H9 (cell line): ENCODE measurements around the gene TK1. TPM values are rescaled to one million over a fixed set of nuclear protein-coding genes. Genes with fewer than 3 reads are reported as not detected.

Experiments used
- DNase-seq: peaks from one replicate; pipeline ENCODE4 v3.0.0-alpha.2; 2017
- H2AFZ ChIP-seq: one replicate; pipeline ENCODE4 v1.6.1; 2013; ENCODE audit warnings: mild to moderate bottlenecking, low read length, control low read depth, moderate library complexity
- H2AK5ac ChIP-seq: 2 replicates; pipeline ENCODE4 v1.6.1; 2013; ENCODE audit warnings: low read length, control low read depth, mixed read lengths; ENCODE audit not compliant: insufficient read length
- H2BK120ac ChIP-seq: one replicate; pipeline ENCODE4 v1.6.1; 2013; ENCODE audit warnings: low read depth, mild to moderate bottlenecking, low read length, control low read depth, inconsistent platforms; ENCODE audit not compliant: poor library complexity, severe bottlenecking
- H2BK12ac ChIP-seq: 2 replicates; pipeline ENCODE4 v1.6.1; 2013; ENCODE audit warnings: low read length, control low read depth, mixed read lengths, low read depth; ENCODE audit not compliant: insufficient read length
- H2BK15ac ChIP-seq: 2 replicates; pipeline ENCODE4 v1.6.1; 2013; ENCODE audit warnings: low read depth, low read length, control low read depth
- H2BK20ac ChIP-seq: one replicate; pipeline ENCODE4 v1.6.1; 2013; ENCODE audit warnings: low read depth, mild to moderate bottlenecking, low read length, control low read depth, inconsistent platforms; ENCODE audit not compliant: poor library complexity, severe bottlenecking
- H2BK5ac ChIP-seq: 2 replicates; pipeline ENCODE4 v1.6.1; 2013; ENCODE audit warnings: low read length, control low read depth, mixed read lengths; ENCODE audit not compliant: insufficient read length
- H3K14ac ChIP-seq: 2 replicates; pipeline ENCODE4 v1.6.1; 2013; ENCODE audit warnings: low read length, control low read depth; ENCODE audit not compliant: insufficient read depth
- H3K18ac ChIP-seq: 2 replicates; pipeline ENCODE4 v1.6.1; 2013; ENCODE audit warnings: low read depth, mild to moderate bottlenecking, mixed read lengths, low read length, control low read depth; ENCODE audit not compliant: insufficient read length
- H3K23ac ChIP-seq: 2 replicates; pipeline ENCODE4 v1.6.1; 2013; ENCODE audit warnings: low read length, control low read depth, mixed read lengths, low read depth; ENCODE audit not compliant: insufficient read length
- H3K23me2 ChIP-seq: 2 replicates; pipeline ENCODE4 v1.6.1; 2013; ENCODE audit warnings: low read depth, mild to moderate bottlenecking, mixed read lengths, low read length, control low read depth; ENCODE audit not compliant: insufficient read length, poor library complexity, severe bottlenecking
- H3K27ac ChIP-seq: 2 replicates; pipeline ENCODE4 v1.5.1; 2013; ENCODE audit warnings: low read length, control low read depth, mixed read lengths, low read depth; ENCODE audit not compliant: insufficient read length
- H3K27me3 ChIP-seq: 2 replicates; pipeline ENCODE4 v1.6.1; 2013; ENCODE audit warnings: low read length, control low read depth, inconsistent platforms; ENCODE audit not compliant: insufficient read depth
- H3K4ac ChIP-seq: 2 replicates; pipeline ENCODE4 v1.6.1; 2013; ENCODE audit warnings: low read depth, mild to moderate bottlenecking, control low read depth, inconsistent platforms, low read length, moderate library complexity
- H3K4me1 ChIP-seq: 2 replicates; pipeline ENCODE4 v1.6.1; 2013; ENCODE audit warnings: low read length, control low read depth, inconsistent platforms; ENCODE audit not compliant: insufficient read depth
- H3K4me2 ChIP-seq: 2 replicates; pipeline ENCODE4 v1.6.1; 2013; ENCODE audit warnings: low read length, control low read depth, mixed read lengths; ENCODE audit not compliant: insufficient read length, insufficient read depth
- H3K56ac ChIP-seq: 2 replicates; pipeline ENCODE4 v1.6.1; 2013; ENCODE audit warnings: low read depth, mild to moderate bottlenecking, mixed read lengths, low read length, control low read depth; ENCODE audit not compliant: insufficient read length
- H3K79me1 ChIP-seq: 2 replicates; pipeline ENCODE4 v1.6.1; 2013; ENCODE audit warnings: low read depth, mild to moderate bottlenecking, moderate library complexity, low read length, control low read depth, inconsistent platforms; ENCODE audit not compliant: insufficient read depth, poor library complexity, severe bottlenecking
- H3K79me2 ChIP-seq: 2 replicates; pipeline ENCODE4 v1.6.1; 2013; ENCODE audit warnings: low read length, control low read depth, inconsistent platforms; ENCODE audit not compliant: insufficient read depth
- H3K9ac ChIP-seq: 2 replicates; pipeline ENCODE4 v1.6.1; 2013; ENCODE audit warnings: low read length, control low read depth, mixed read lengths; ENCODE audit not compliant: insufficient read length; ENCODE audit errors: extremely low read depth
- H3K9me3 ChIP-seq: one replicate; pipeline ENCODE4 v1.6.1; 2013; ENCODE audit warnings: low read depth, low read length, inconsistent platforms; ENCODE audit not compliant: control insufficient read depth
- H3T11ph ChIP-seq: one replicate; pipeline ENCODE4 v1.6.1; 2013; ENCODE audit warnings: mild to moderate bottlenecking, low read length, control low read depth, inconsistent platforms
- H4K20me1 ChIP-seq: one replicate; pipeline ENCODE4 v1.6.1; 2013; ENCODE audit not compliant: control insufficient read depth, insufficient read length, insufficient read depth
- H4K5ac ChIP-seq: 2 replicates; pipeline ENCODE4 v1.6.1; 2013; ENCODE audit warnings: low read depth, mild to moderate bottlenecking, mixed read lengths, low read length, control low read depth; ENCODE audit not compliant: insufficient read length
- H4K8ac ChIP-seq: replicated peaks from 2 replicates; pipeline ENCODE4 v1.6.1; 2013; ENCODE audit warnings: low read length, control low read depth, mixed read lengths, low read depth; ENCODE audit not compliant: insufficient read length
- H4K91ac ChIP-seq: 2 replicates; pipeline ENCODE4 v1.6.1; 2013; ENCODE audit warnings: low read depth, mild to moderate bottlenecking, moderate library complexity, mixed read lengths, low read length, control low read depth; ENCODE audit not compliant: insufficient read length
- H3K27ac Mint-ChIP-seq, 3 experiments: 2 replicates in 2 of 3; 3 replicates in 1 of 3; pipeline ENCODE4 v1.8.0; 2020 to 2021; ENCODE audit warnings: mixed read lengths in 3 of 3, mild to moderate bottlenecking in 1 of 3, moderate library complexity in 1 of 3
- H3K27me3 Mint-ChIP-seq: 2 replicates; pipeline ENCODE4 v1.8.0; 2021; ENCODE audit warnings: low read depth, mild to moderate bottlenecking, moderate library complexity, mixed read lengths
- H3K36me3 Mint-ChIP-seq, 3 experiments: 2 replicates in 2 of 3; 3 replicates in 1 of 3; pipeline ENCODE4 v1.8.0; 2020 to 2021; ENCODE audit warnings: low read depth in 3 of 3, mixed read lengths in 3 of 3; ENCODE audit not compliant: insufficient read depth in 1 of 3
- H3K4me1 Mint-ChIP-seq, 2 experiments: 2 replicates each; pipeline ENCODE4 v1.8.0; 2020; ENCODE audit warnings: mixed read lengths in 2 of 2
- H3K4me3 Mint-ChIP-seq, 2 experiments: 2 replicates in 1 of 2; 3 replicates in 1 of 2; pipeline ENCODE4 v1.8.0; 2020 to 2021; ENCODE audit warnings: mild to moderate bottlenecking in 2 of 2, mixed read lengths in 2 of 2, moderate library complexity in 1 of 2
- H3K9me3 Mint-ChIP-seq, 2 experiments: 2 replicates in 1 of 2; 3 replicates in 1 of 2; pipeline ENCODE4 v1.8.0; 2020; ENCODE audit warnings: mild to moderate bottlenecking in 2 of 2, mixed read lengths in 2 of 2, moderate library complexity in 1 of 2
- CTCF ChIP-seq: fragments of 200-600 bp; sonication (generic); conservative IDR thresholded peaks from 3 replicates; pipeline ENCODE4 v1.8.0; 2021; ENCODE audit warnings: antibody characterized with exemption, mild to moderate bottlenecking
- WGBS: extraction: QIAGEN DNeasy Blood & Tissue Kit; methylation state at CpG from one replicate; pipeline ENCODE4 v1.1.7; 2013; ENCODE audit warnings: missing lambda C conversion rate, low lambda C conversion rate, mixed read lengths; ENCODE audit not compliant: insufficient read length; ENCODE audit errors: extremely low coverage; 5-methylcytosine and 5-hydroxymethylcytosine counted together
- total RNA-seq: library from RNA; stranded (reverse); gene quantifications from 2 replicates; pipeline ENCODE4 v1.2.1, GENCODE V29; 2021

TK1 gene
- total RNA-seq, 1 experiment from 2014 or later = 95.8 TPM

GRCh38 chr17:78184868-78185267 lies 2.0 kb downstream of the TK1 start:
- peak overlapping the region; percentile 1 for H3K4me2 ChIP-seq
- TF ChIP-seq CTCF = no peak

More at GRCh38 chr17:78184868-78185267, 2.0 kb downstream of the TK1 start:
- no peak overlapping the region for H2BK5ac ChIP-seq
- no peak overlapping the region for H3K9ac ChIP-seq
- H2BK15ac ChIP-seq = no peak overlapping the region
- no CpG with 5 or more reads among the region's 9 CpGs for WGBS
- Mint-ChIP-seq H3K27me3 (no peaks in the 10 kb centered on the region), H3K27ac (peak overlapping the region in 2 of 3 experiments; percentile 5 to 35; a peak in 2 of 7 replicates), H3K4me1 (peaks cover 24 to 31% of the 10 kb centered on the region in 2 experiments), H3K36me3 (peaks cover 42 to 57% (median 57%) of the 10 kb centered on the region in 3 experiments; a peak in 6 of 7 replicates), H3K4me3 (peak overlapping the region; percentile 84 to 85), H3K9me3 (no peaks in the 10 kb centered on the region)
- peaks cover 6% of the 10 kb centered on the region for H3K23me2 ChIP-seq
- no peak overlapping the region for H2BK20ac ChIP-seq
- H3K79me2 ChIP-seq = peaks cover 9% of the 10 kb centered on the region; the same call in 1 of the 2 replicates
- no peak overlapping the region for H3K14ac ChIP-seq
- no peak overlapping the region for H4K5ac ChIP-seq
- H2BK120ac ChIP-seq = no peak overlapping the region
- peaks cover 2% of the 10 kb centered on the region for H3K79me1 ChIP-seq
- no peaks in the 10 kb centered on the region for H4K20me1 ChIP-seq
- no peaks in the 10 kb centered on the region for H3K27me3 ChIP-seq
- H3K27ac ChIP-seq = no peak overlapping the region
- no peak overlapping the region for H3K56ac ChIP-seq
- H3K4ac ChIP-seq = no peak overlapping the region
- no peaks in the 10 kb centered on the region for H3K9me3 ChIP-seq
- H4K8ac ChIP-seq = no peak overlapping the region
- H3K18ac ChIP-seq = no peak overlapping the region
- H3T11ph ChIP-seq = no peak overlapping the region
- no peak for DNase-seq
- no peak overlapping the region for H2AFZ ChIP-seq
- no peaks in the 10 kb centered on the region for H3K4me1 ChIP-seq
- no peak overlapping the region for H4K91ac ChIP-seq
- H2AK5ac ChIP-seq = no peak overlapping the region
- no peak overlapping the region for H2BK12ac ChIP-seq
- H3K23ac ChIP-seq = no peak overlapping the region
